ENCODE data around the gene RTBDN. TPM values are rescaled to one million over a fixed set of nuclear protein-coding genes. Genes with fewer than 3 reads are reported as not detected.

Gene RTBDN
- total RNA-seq, 4 donors from 2014 or later: not detected

- intact Hi-C loops (cut with DNase I; ENCODE audit: low total_unique reads): loop anchor here (10.0 kb wide), 1 partner anchor 370 kb away; the partner anchor contains the start of genes IER2 and STX10
- Histone ChIP-seq H3K27me3 (no peaks in the 10 kb centered on the region), H3K4me3 (no peak overlapping the region), H3K36me3 (no peaks in the 10 kb centered on the region), H3K27ac (peak overlapping the region; percentile 97 to 99 (median 98)), H3K9me3 (no peaks in the 10 kb centered on the region), H3K4me1 (peaks cover 46 to 81% (median 74%) of the 10 kb centered on the region in 4 donors)
- in situ Hi-C loops (cut with MboI; ENCODE audit: low pct_ligation_motif_present in 1 of 4, low pct_unique_long_range_greater_than_20kb in 1 of 4, low sequenced_read_pairs in 3 of 4): no loop called here
- TF ChIP-seq POLR2AphosphoS5 (IDR thresholded peaks at IDR 0.05) (no peak), CTCF (IDR thresholded peaks at IDR 0.05) (no peak), POLR2A (IDR thresholded peaks at IDR 0.05) (no peak), EP300 (IDR thresholded peaks at IDR 0.05; ENCODE audit: low read depth) (no peak)
- 43% methylated on average over 10 of the region's 10 CpGs; no CpG with 5 or more reads in 1 of the 2 donors for WGBS, 2 donors (ENCODE audit: low coverage in 1 of 2)
- DNase-seq: no peak
Measured at GRCh38 chr19:12784394-12784870, 49.9 kb downstream of the RTBDN start.

GRCh38 chr19:12783849-12784393 lies 50.5 kb downstream of the RTBDN start:
- WGBS, 2 donors (ENCODE audit: low coverage in 1 of 2): 19% methylated on average over 19 of the region's 19 CpGs; no CpG with 5 or more reads in 1 of the 2 donors
- peak; percentile 73 for DNase-seq
- in situ Hi-C loops (cut with MboI; ENCODE audit: low pct_ligation_motif_present in 1 of 4, low pct_unique_long_range_greater_than_20kb in 1 of 4, low sequenced_read_pairs in 3 of 4): no loop called here
- Histone ChIP-seq H3K36me3 (no peaks in the 10 kb centered on the region), H3K27ac (peak overlapping the region; percentile 97 to 99 (median 98)), H3K4me1 (peaks cover 48 to 81% (median 73%) of the 10 kb centered on the region in 4 donors), H3K9me3 (no peaks in the 10 kb centered on the region), H3K4me3 (peak overlapping the region in 1 of 4 donors; percentile 50), H3K27me3 (no peaks in the 10 kb centered on the region)
- TF ChIP-seq POLR2AphosphoS5 (IDR thresholded peaks at IDR 0.05) (peak in 1 of 3 donors; percentile 42), CTCF (IDR thresholded peaks at IDR 0.05) (no peak)
- intact Hi-C loops (cut with DNase I; ENCODE audit: low total_unique reads): loop anchor here (10.0 kb wide), 1 partner anchor 371 kb away; the partner anchor contains the start of genes IER2 and STX10

GRCh38 chr19:12783291-12783848 lies 51.0 kb downstream of the RTBDN start:
- H3K4me3 ChIP-seq: peak overlapping the region in 2 of 4 donors; percentile 46 to 50
- WGBS, 2 donors (ENCODE audit: low coverage in 1 of 2): 6 to 20% methylated on average over 1 to 12 of the region's 16 CpGs
- in situ Hi-C loops (cut with MboI; ENCODE audit: low pct_ligation_motif_present in 1 of 4, low pct_unique_long_range_greater_than_20kb in 1 of 4, low sequenced_read_pairs in 3 of 4): no loop called here
- H3K4me1 ChIP-seq: peaks cover 50 to 81% (median 73%) of the 10 kb centered on the region in 4 donors
- H3K27ac ChIP-seq: peak overlapping the region; percentile 97 to 99 (median 98)
- no peaks in the 10 kb centered on the region for H3K9me3 ChIP-seq
- DNase-seq: no peak
- no peaks in the 10 kb centered on the region for H3K27me3 ChIP-seq
- TF ChIP-seq POLR2A (IDR thresholded peaks at IDR 0.05) (no peak), POLR2AphosphoS5 (IDR thresholded peaks at IDR 0.05) (no peak)
- intact Hi-C loops (cut with DNase I; ENCODE audit: low total_unique reads): loop anchor here (10.0 kb wide), 1 partner anchor 371 kb away; the partner anchor contains the start of genes IER2 and STX10
- no peaks in the 10 kb centered on the region for H3K36me3 ChIP-seq

- peak; percentile 79 for TF ChIP-seq POLR2A (IDR thresholded peaks at IDR 0.05)
- peak; percentile 98 for TF ChIP-seq EP300 (IDR thresholded peaks at IDR 0.05; ENCODE audit: low read depth)
- peak; percentile 87 to 91 (median 91) for TF ChIP-seq POLR2AphosphoS5 (IDR thresholded peaks at IDR 0.05)
- peak in 2 of 5 experiments; percentile 9 to 11 for TF ChIP-seq CTCF (IDR thresholded peaks at IDR 0.05)
- H3K4me3 ChIP-seq: peak overlapping the region; percentile 27 to 50 (median 36)
- peaks cover 43 to 78% (median 68%) of the 10 kb centered on the region in 4 donors for H3K4me1 ChIP-seq
- H3K27ac ChIP-seq: peak overlapping the region; percentile 97 to 99 (median 98)
- DNase-seq: peak; percentile 90
- intact Hi-C loops (cut with DNase I; ENCODE audit: low total_unique reads) (loop anchor here (10.0 kb wide), 1 partner anchor 372 kb away; the partner anchor contains the start of genes IER2 and STX10), in situ Hi-C loops (cut with MboI; ENCODE audit: low pct_ligation_motif_present in 1 of 4, low pct_unique_long_range_greater_than_20kb in 1 of 4, low sequenced_read_pairs in 3 of 4) (no loop called here)
- no peaks in the 10 kb centered on the region for H3K36me3 ChIP-seq
- WGBS, 2 donors (ENCODE audit: low coverage in 1 of 2): 1% methylated on average over 39 of the region's 88 CpGs; no CpG with 5 or more reads in 1 of the 2 donors
- H3K27me3 ChIP-seq: no peaks in the 10 kb centered on the region
- H3K9me3 ChIP-seq: no peaks in the 10 kb centered on the region
Measured at GRCh38 chr19:12782424-12783290, 51.7 kb downstream of the RTBDN start.

Data from transverse colon (tissue), 4 donors.